Fibroblast of the aortic adventitia (primary cell): Measurements from ENCODE around the gene FARP1. TPM values are rescaled to one million over a fixed set of nuclear protein-coding genes. Genes with fewer than 3 reads are reported as not detected.

Experiments used
- DNase-seq: peaks from one replicate; pipeline ENCODE4 v3.0.0-alpha.2; 2010; ENCODE audit warnings: low read depth
- H3K4me3 ChIP-seq: 2 replicates; pipeline ENCODE4 v1.5.1; 2011; ENCODE audit warnings: low read depth, mild to moderate bottlenecking, control low read depth, low read length, moderate library complexity
- total RNA-seq: library from RNA; depleted of rRNA; stranded (reverse); fragments of >200 nt; gene quantifications from 2 replicates; pipeline ENCODE4 v1.2.3, GENCODE V29; 2012; ENCODE audit warnings: low replicate concordance
- TF ChIP-seq, protein P1 (sequence below): IDR thresholded peaks from 2 replicates; pipeline ENCODE4 v1.5.1; 2011; ENCODE audit warnings: mild to moderate bottlenecking, low read length, control low read depth, inconsistent platforms; ENCODE audit not compliant: insufficient read depth

FARP1 gene
- total RNA-seq, 1 donor = 16.2 TPM

DNA sequence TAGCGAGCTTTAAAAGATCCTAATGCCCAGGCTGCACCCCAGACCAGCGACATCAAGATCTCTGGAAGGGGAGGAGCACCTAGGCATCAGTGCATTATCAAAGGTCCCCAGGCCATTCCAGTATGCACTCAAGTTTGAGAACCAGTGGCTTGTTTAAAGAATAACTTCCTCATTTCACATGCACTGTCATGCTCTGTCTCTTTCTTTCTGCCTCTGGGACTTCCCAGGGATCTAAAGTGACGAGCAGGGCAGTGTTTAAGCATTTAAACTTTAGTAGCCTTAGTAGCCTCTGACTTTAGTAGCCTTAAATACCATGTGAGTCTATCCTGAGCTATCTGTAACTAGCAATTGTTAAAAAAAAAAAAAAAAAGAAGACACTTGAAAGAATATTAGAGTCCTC lies 8.9 kb upstream of the FARP1 start:
- no peak for DNase-seq
- TF ChIP-seq, protein P1, sequence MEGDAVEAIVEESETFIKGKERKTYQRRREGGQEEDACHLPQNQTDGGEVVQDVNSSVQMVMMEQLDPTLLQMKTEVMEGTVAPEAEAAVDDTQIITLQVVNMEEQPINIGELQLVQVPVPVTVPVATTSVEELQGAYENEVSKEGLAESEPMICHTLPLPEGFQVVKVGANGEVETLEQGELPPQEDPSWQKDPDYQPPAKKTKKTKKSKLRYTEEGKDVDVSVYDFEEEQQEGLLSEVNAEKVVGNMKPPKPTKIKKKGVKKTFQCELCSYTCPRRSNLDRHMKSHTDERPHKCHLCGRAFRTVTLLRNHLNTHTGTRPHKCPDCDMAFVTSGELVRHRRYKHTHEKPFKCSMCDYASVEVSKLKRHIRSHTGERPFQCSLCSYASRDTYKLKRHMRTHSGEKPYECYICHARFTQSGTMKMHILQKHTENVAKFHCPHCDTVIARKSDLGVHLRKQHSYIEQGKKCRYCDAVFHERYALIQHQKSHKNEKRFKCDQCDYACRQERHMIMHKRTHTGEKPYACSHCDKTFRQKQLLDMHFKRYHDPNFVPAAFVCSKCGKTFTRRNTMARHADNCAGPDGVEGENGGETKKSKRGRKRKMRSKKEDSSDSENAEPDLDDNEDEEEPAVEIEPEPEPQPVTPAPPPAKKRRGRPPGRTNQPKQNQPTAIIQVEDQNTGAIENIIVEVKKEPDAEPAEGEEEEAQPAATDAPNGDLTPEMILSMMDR = no peak
- H3K4me3 ChIP-seq = no peak overlapping the region

GRCh38 chr13:98134901-98135300 lies 8.0 kb upstream of the FARP1 start:
- DNase-seq = no peak
- TF ChIP-seq, protein P1 = no peak

DNA sequence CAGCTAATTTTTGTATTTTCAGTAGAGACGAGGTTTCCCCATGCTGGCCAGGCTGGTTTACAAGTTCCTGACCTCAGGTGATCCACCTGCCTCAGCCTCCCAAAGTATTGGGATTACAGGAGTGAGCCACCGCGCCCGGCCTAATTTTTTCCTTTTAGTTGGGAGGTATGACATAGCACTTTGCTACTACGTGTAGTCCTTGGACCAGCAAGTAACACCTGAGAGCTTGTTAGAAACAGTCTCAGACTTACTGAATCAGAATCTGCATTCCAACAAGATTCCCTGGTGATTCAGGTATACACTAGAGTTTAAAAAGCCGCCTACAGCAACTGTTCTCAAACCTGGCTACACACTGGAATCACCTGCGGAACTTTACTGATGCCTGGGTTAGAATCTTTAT lies 1.8 kb upstream of the FARP1 start:
- no peak for DNase-seq
- TF ChIP-seq, protein P1 = no peak
- no peak overlapping the region for H3K4me3 ChIP-seq

More at GRCh38 chr13:98134901-98135300, 8.0 kb upstream of the FARP1 start:
- no peak overlapping the region for H3K4me3 ChIP-seq

DNA sequence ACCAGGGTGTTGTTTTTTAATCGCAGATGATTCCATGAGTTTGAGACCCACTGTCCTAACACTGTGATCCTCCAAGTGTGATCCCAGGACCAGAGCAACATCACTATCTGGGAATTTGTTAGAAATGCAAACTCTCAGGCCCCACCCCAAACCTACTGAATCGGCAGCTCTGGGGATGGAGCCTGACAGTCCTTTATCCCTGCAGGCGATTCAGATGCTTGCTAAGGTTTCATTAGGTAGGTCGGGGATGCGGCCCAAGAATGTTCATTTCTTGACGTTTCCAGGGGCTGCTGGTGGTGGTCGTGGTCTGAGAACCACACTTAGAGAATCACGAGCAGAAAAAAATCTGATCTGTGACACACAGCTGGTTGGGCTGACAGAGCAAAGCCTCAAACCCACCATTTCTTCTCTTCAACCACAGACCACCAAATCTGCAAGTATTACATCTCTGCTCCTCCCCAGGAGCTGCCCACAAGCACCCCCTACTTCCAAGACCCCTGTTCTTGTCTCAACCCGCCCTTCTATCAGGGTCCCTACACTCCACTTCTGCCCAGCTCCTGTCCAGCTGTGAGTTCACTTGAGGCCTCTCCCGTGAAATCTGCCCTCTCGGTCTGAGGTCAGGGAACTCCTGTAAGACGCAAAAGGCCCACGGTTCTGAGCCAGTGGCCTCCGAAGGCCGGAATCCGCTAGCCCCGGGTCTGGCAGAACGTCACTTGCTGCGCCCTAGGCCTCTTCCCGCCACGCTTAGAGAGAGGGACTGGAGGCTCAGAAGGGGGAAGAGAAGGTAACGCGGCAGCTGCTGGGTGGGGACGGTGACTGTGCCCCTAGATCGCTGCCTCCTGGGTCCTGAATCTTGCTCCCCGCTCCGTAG lies 1.1 kb upstream of the FARP1 start:
- DNase-seq = no peak
- TF ChIP-seq, protein P1 = no peak
- no peak overlapping the region for H3K4me3 ChIP-seq

DNA sequence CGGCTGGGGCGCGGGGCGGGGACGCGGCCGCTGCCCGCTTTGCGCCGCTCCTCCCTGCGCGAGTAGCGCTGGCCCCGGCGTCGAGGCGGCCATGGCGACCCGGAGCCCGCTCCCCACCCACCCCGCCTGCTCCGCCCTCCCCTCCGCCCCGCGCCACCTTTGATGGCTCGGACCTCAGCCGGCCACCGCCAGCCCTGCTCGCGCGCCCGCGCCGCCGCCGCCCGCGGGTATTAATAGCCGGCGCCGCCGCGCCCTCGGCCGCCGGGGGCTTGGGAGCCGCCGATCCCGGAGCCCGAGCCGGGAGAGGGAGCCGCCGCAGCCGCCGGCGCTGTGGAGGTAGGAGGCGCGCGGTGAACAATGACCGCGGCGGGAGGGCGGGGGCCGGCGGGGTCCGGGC lies 261 bp downstream of the FARP1 start:
- TF ChIP-seq, protein P1 = no peak
- no peak for DNase-seq
- H3K4me3 ChIP-seq = peak overlapping the region; percentile 65

DNA sequence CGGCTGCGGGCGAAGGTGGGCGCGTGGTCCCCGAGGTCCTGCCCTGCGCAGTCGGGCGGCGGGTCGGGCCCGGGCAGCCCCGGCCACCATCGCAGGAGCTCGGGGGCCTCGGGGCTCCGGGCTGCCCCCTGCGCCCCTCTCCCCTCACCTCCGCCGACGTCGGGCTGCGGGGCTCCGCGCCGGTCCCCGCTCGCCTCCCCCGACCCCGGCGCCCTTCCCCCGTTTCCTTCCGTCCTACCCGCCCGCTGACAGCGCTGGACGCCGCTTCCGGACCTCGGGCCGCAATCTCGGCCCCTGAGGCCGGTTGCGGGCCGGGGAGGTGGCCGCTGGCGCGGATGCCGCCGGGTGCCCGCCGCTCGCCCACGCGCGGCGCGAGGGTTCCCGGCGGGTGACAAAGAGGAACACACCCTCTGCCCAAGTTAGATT lies 720 bp downstream of the FARP1 start:
- peak overlapping the region; percentile 65 for H3K4me3 ChIP-seq
- DNase-seq = no peak
- TF ChIP-seq, protein P1 = no peak
